DND-41 (cell line): ENCODE data around the gene STX17.

ENCODE experiments used
- CTCF ChIP-seq: IDR thresholded peaks from 2 replicates; pipeline ENCODE4 v1.5.1; 2012; ENCODE audit warnings: borderline replicate concordance, low read length, moderate library complexity, mild to moderate bottlenecking; ENCODE audit not compliant: poor library complexity, severe bottlenecking; ENCODE audit errors: extremely low read depth
- EZH2 ChIP-seq: IDR thresholded peaks from 3 replicates; pipeline ENCODE4 v1.6.1; 2012; ENCODE audit warnings: borderline replicate concordance, low read depth, mild to moderate bottlenecking, moderate library complexity, low read length, inconsistent platforms; ENCODE audit not compliant: severe bottlenecking

- TF ChIP-seq CTCF (no peak), EZH2 (no peak)
These were observed 716 bp downstream of the STX17 start for GRCh38 chr9:99907208-99907532.
